HL-60 (cell line): Measurements from ENCODE around the gene OSBPL10.

Experiments
- CTCF ChIP-seq: IDR thresholded peaks from one replicate; pipeline ENCODE4 v1.5.1; 2011; ENCODE audit warnings: low read length, control low read depth, inconsistent platforms; ENCODE audit not compliant: insufficient read depth
- SPI1 ChIP-seq: IDR thresholded peaks from 2 replicates; pipeline ENCODE4 v1.6.1; 2012; ENCODE audit warnings: low read depth, mild to moderate bottlenecking, borderline replicate concordance

GRCh38 chr3:31948280-31948679 is 32.8 kb downstream of the OSBPL10 start:
- no peak for TF ChIP-seq CTCF
- TF ChIP-seq SPI1, result no peak
